SU-DHL-6 (cell line): Measurements from ENCODE around the gene OTX1.

Experiments used
- EZH2phosphoT487 ChIP-seq: fragments of 200-600 bp; sonication (generic), shearing (Covaris generic); conservative IDR thresholded peaks from 2 replicates; pipeline ENCODE4 v1.6.1; 2018; ENCODE audit warnings: mild to moderate bottlenecking, antibody characterized with exemption, low read length, moderate library complexity, mixed read lengths
- TF ChIP-seq, protein P1 (sequence below): fragments of 200-600 bp; sonication (generic); IDR thresholded peaks from one replicate; pipeline ENCODE4 v1.5.1; 2017; ENCODE audit warnings: antibody characterized with exemption, mild to moderate bottlenecking, low read length, moderate library complexity; ENCODE audit not compliant: insufficient read depth, poor library complexity, severe bottlenecking

DNA sequence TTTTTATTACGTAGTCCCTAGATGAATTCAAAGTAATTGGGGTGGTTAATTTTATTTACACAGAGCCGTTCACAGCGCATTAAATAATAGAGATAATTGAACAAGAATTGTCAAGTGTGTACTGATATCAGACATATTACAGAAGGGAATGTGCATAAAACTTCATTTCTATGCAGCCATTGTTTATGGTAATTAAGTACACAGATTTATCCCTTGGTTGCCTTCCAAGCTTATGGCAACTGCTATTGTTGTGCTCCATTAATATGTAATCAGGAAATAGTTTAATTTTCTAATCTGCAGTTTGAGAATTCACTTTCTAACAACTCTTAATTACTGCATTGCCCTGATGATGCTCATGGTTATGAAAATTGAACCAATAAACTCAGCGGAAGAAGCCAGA lies 47.3 kb upstream of the OTX1 start:
- TF ChIP-seq EZH2phosphoT487 = no peak
- TF ChIP-seq, protein P1, sequence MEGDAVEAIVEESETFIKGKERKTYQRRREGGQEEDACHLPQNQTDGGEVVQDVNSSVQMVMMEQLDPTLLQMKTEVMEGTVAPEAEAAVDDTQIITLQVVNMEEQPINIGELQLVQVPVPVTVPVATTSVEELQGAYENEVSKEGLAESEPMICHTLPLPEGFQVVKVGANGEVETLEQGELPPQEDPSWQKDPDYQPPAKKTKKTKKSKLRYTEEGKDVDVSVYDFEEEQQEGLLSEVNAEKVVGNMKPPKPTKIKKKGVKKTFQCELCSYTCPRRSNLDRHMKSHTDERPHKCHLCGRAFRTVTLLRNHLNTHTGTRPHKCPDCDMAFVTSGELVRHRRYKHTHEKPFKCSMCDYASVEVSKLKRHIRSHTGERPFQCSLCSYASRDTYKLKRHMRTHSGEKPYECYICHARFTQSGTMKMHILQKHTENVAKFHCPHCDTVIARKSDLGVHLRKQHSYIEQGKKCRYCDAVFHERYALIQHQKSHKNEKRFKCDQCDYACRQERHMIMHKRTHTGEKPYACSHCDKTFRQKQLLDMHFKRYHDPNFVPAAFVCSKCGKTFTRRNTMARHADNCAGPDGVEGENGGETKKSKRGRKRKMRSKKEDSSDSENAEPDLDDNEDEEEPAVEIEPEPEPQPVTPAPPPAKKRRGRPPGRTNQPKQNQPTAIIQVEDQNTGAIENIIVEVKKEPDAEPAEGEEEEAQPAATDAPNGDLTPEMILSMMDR = no peak
